GM12892 (cell line): ENCODE data around the gene TMEM170B.

Experiments used
- POLR2A ChIP-seq: IDR thresholded peaks from 2 replicates; pipeline ENCODE4 v1.6.1; 2011; ENCODE audit warnings: low read depth, low read length, control low read depth
- TAF1 ChIP-seq: IDR thresholded peaks from 2 replicates; pipeline ENCODE4 v1.6.1; 2011; ENCODE audit warnings: low read depth, mild to moderate bottlenecking, control low read depth, low read length, borderline replicate concordance

GRCh38 chr6:11605507-11605905 lies 68.0 kb downstream of the TMEM170B start:
- TF ChIP-seq POLR2A: no peak
- no peak for TF ChIP-seq TAF1
